H1 (cell line): ENCODE results near the gene TMC6. TPM values are rescaled to one million over a fixed set of nuclear protein-coding genes. Genes with fewer than 3 reads are reported as not detected.

Experiments
- CTCF ChIA-PET: fragments of 300-600 bp; sonication (Branson Sonifier 250); formaldehyde crosslinking; loops from one replicate; lab custom pipeline; 2021; ENCODE audit not compliant: partially characterized antibody; lab: Charles Lee
- POLR2A ChIA-PET: fragments of 300-600 bp; sonication (Branson Sonifier 250); formaldehyde crosslinking; loops from one replicate; lab custom pipeline; 2021; ENCODE audit warnings: inconsistent platforms; ENCODE audit not compliant: partially characterized antibody; lab: Charles Lee
- DNase-seq, 2 experiments: peaks; one replicate each; pipeline versions ENCODE4 v3.0.0 to v3.0.0-alpha.2; 2010 to 2022; ENCODE audit warnings: low spot score in 2 of 2, low read depth in 1 of 2, mixed read lengths in 1 of 2
- FAIRE-seq: peaks from 2 replicates; lab custom pipeline; 2011; peaks lifted over from hg19 to GRCh38; lab: Jason Lieb, UNC
- H2AFZ ChIP-seq: 2 replicates; pipeline ENCODE4 v1.8.1; 2012; ENCODE audit warnings: low read length, inconsistent platforms
- H2AK5ac ChIP-seq: 2 replicates; pipeline ENCODE4 v1.6.1; 2013; ENCODE audit warnings: low read depth, low read length
- H2BK120ac ChIP-seq: replicated peaks from 2 replicates; pipeline ENCODE3; 2013; ENCODE audit warnings: low read depth, low read length, inconsistent platforms
- H2BK12ac ChIP-seq: 2 replicates; pipeline ENCODE4 v1.6.1; 2013; ENCODE audit warnings: low read depth, low read length
- H2BK15ac ChIP-seq: 2 replicates; pipeline ENCODE4 v1.6.1; 2013; ENCODE audit warnings: low read length
- H2BK20ac ChIP-seq: 2 replicates; pipeline ENCODE4 v1.6.1; 2013; ENCODE audit warnings: low read length
- H2BK5ac ChIP-seq: 2 replicates; pipeline ENCODE4 v1.6.1; 2013; ENCODE audit warnings: low read depth, low read length
- H3K14ac ChIP-seq: 2 replicates; pipeline ENCODE4 v1.6.1; 2013; ENCODE audit warnings: inconsistent platforms; ENCODE audit not compliant: insufficient read length
- H3K18ac ChIP-seq: 2 replicates; pipeline ENCODE4 v1.6.1; 2013; ENCODE audit warnings: low read length; ENCODE audit errors: extremely low read depth
- H3K23ac ChIP-seq: 2 replicates; pipeline ENCODE4 v1.6.1; 2013; ENCODE audit warnings: inconsistent platforms; ENCODE audit not compliant: insufficient read length
- H3K23me2 ChIP-seq: 2 replicates; pipeline ENCODE4 v1.6.1; 2013; ENCODE audit warnings: low read depth, low read length
- H3K27ac ChIP-seq: 2 replicates; pipeline ENCODE4 v1.6.1; 2011; ENCODE audit warnings: low read depth, low read length, inconsistent platforms
- H3K27me3 ChIP-seq, 4 experiments: replicated peaks in 1 of 4; 1 replicate in 1 of 4; 2 replicates in 3 of 4; pipeline versions ENCODE4 v1.6.1 to v1.8.1; 2011 to 2013; ENCODE audit warnings: low read length in 3 of 4, mild to moderate bottlenecking in 3 of 4, inconsistent platforms in 2 of 4, mixed read lengths in 2 of 4, moderate library complexity in 1 of 4; ENCODE audit not compliant: control insufficient read depth in 3 of 4, insufficient read depth in 3 of 4; ENCODE audit errors: extremely low read depth in 1 of 4
- H3K36me3 ChIP-seq, 4 experiments: 2 replicates each; pipeline versions ENCODE4 v1.6.1 to v1.8.1; 2011 to 2013; ENCODE audit warnings: mild to moderate bottlenecking in 4 of 4, low read length in 3 of 4, moderate library complexity in 2 of 4, control low read depth in 1 of 4, inconsistent platforms in 1 of 4; ENCODE audit not compliant: insufficient read depth in 4 of 4, control insufficient read depth in 2 of 4
- H3K4ac ChIP-seq: replicated peaks from 2 replicates; pipeline ENCODE3; 2013; ENCODE audit warnings: low read length, low read depth, mixed read lengths, inconsistent platforms; ENCODE audit not compliant: insufficient read length
- H3K4me1 ChIP-seq, 4 experiments: replicated peaks in 1 of 4; 1 replicate in 1 of 4; 2 replicates in 3 of 4; pipeline versions ENCODE4 v1.6.1 to v1.8.1; 2011 to 2013; ENCODE audit warnings: low read length in 3 of 4, inconsistent platforms in 2 of 4, mixed read lengths in 1 of 4; ENCODE audit not compliant: insufficient read depth in 4 of 4, control insufficient read depth in 3 of 4
- H3K4me2 ChIP-seq, 2 experiments: 2 replicates each; pipeline versions ENCODE4 v1.6.1 to v1.8.1; 2011 to 2013; ENCODE audit warnings: low read depth in 2 of 2, low read length in 2 of 2, control low read depth in 1 of 2, inconsistent platforms in 1 of 2, mild to moderate bottlenecking in 1 of 2; ENCODE audit not compliant: insufficient read depth in 1 of 2
- H3K4me3 ChIP-seq, 4 experiments: fragments of 200-600, 300-600 bp in 1 of 4; sonication (generic), shearing (Covaris generic), sonication (Bioruptor Twin) in 1 of 4; 2 replicates each; pipeline versions ENCODE4 v1.5.1 to v1.8.1; 2011 to 2016; ENCODE audit warnings: low read length in 4 of 4, low read depth in 3 of 4, control low read depth in 2 of 4, inconsistent platforms in 2 of 4, mild to moderate bottlenecking in 2 of 4, mixed read lengths in 1 of 4, moderate library complexity in 1 of 4; ENCODE audit not compliant: insufficient read depth in 2 of 4; ENCODE audit errors: extremely low read depth in 1 of 4
- H3K56ac ChIP-seq: replicated peaks from 2 replicates; pipeline ENCODE3; 2013; ENCODE audit warnings: low read depth, mild to moderate bottlenecking, mixed read lengths, low read length, inconsistent platforms; ENCODE audit not compliant: insufficient read length
- H3K79me1 ChIP-seq: 2 replicates; pipeline ENCODE4 v1.6.1; 2013; ENCODE audit warnings: low read depth, low read length, control low read depth
- H3K79me2 ChIP-seq, 2 experiments: 2 replicates each; pipeline versions ENCODE4 v1.6.1 to v1.8.1; 2012 to 2013; ENCODE audit warnings: low read length in 2 of 2, mild to moderate bottlenecking in 2 of 2, inconsistent platforms in 1 of 2; ENCODE audit not compliant: insufficient read depth in 2 of 2, control insufficient read depth in 1 of 2
- H3K9ac ChIP-seq, 4 experiments: replicated peaks in 1 of 4; 1 replicate in 1 of 4; 2 replicates in 3 of 4; pipeline versions ENCODE4 v1.6.1 to v1.8.1; 2011 to 2013; ENCODE audit warnings: low read depth in 3 of 4, low read length in 3 of 4, control low read depth in 2 of 4, mild to moderate bottlenecking in 2 of 4, moderate library complexity in 2 of 4, inconsistent platforms in 1 of 4; ENCODE audit errors: extremely low read depth in 1 of 4
- H3K9me3 ChIP-seq, 2 experiments: 2 replicates each; pipeline versions ENCODE4 v1.6.1 to v1.8.1; 2012 to 2013; ENCODE audit warnings: mild to moderate bottlenecking in 2 of 2, moderate library complexity in 2 of 2, control low read depth in 1 of 2, inconsistent platforms in 1 of 2, low read depth in 1 of 2, low read length in 1 of 2, mixed read lengths in 1 of 2; ENCODE audit not compliant: insufficient read depth in 2 of 2
- H4K20me1 ChIP-seq, 2 experiments: replicated peaks in 1 of 2; 2 replicates each; pipeline versions ENCODE3 to v1.8.1; 2011 to 2013; ENCODE audit warnings: inconsistent platforms in 2 of 2, low read length in 2 of 2, mild to moderate bottlenecking in 1 of 2; ENCODE audit not compliant: insufficient read depth in 2 of 2, control insufficient read depth in 1 of 2
- H4K5ac ChIP-seq: 2 replicates; pipeline ENCODE4 v1.6.1; 2013; ENCODE audit warnings: low read length, low read depth, mixed read lengths, inconsistent platforms; ENCODE audit not compliant: insufficient read length
- H4K8ac ChIP-seq: 2 replicates; pipeline ENCODE4 v1.8.0; 2013; ENCODE audit warnings: mild to moderate bottlenecking, moderate library complexity, low read length, inconsistent platforms; ENCODE audit not compliant: insufficient read depth; ENCODE audit errors: extremely low read depth
- H4K91ac ChIP-seq: replicated peaks from 2 replicates; pipeline ENCODE3; 2013; ENCODE audit warnings: low read length, mixed read lengths, inconsistent platforms; ENCODE audit not compliant: insufficient read length
- BRCA1 ChIP-seq: IDR thresholded peaks from 2 replicates; pipeline ENCODE4 v1.6.1; 2012; ENCODE audit warnings: low read depth, low read length, improper control_type of control experiment
- CBX5 ChIP-seq: fragments of 300-800, 300-1000 bp; sonication (generic); IDR thresholded peaks from 2 replicates; pipeline ENCODE4 v1.7.1; 2016; ENCODE audit warnings: antibody characterized with exemption, low read length, low read depth
- CHD1 ChIP-seq: IDR thresholded peaks from 2 replicates; pipeline ENCODE4 v1.6.1; 2012; ENCODE audit warnings: low read depth, low read length, improper control_type of control experiment
- CREB1 ChIP-seq: IDR thresholded peaks from 2 replicates; pipeline ENCODE4 v1.6.1; 2012; ENCODE audit warnings: inconsistent platforms
- EZH2 ChIP-seq: fragments of 200-600 bp; sonication (generic); IDR thresholded peaks from 2 replicates; pipeline ENCODE4 v1.7.1; 2012; ENCODE audit warnings: low read depth, mild to moderate bottlenecking, moderate library complexity, low read length, inconsistent platforms; ENCODE audit not compliant: severe bottlenecking
- KDM4A ChIP-seq: IDR thresholded peaks from one replicate; pipeline ENCODE4 v1.7.1; 2012; ENCODE audit warnings: low read depth, mild to moderate bottlenecking, moderate library complexity, low read length, inconsistent platforms; ENCODE audit not compliant: severe bottlenecking
- NRF1 ChIP-seq: IDR thresholded peaks from 2 replicates; pipeline ENCODE4 v1.6.1; 2011; ENCODE audit warnings: mild to moderate bottlenecking, low read depth, low read length, improper control_type of control experiment
- PHF8 ChIP-seq: fragments of 200-600 bp; sonication (generic); conservative IDR thresholded peaks from 2 replicates; pipeline ENCODE4 v1.7.1; 2012; ENCODE audit warnings: low read depth, mild to moderate bottlenecking, inconsistent platforms, low read length, moderate library complexity
- RNF2 ChIP-seq: fragments of 200-900, 300-1000 bp; sonication (generic); IDR thresholded peaks from 2 replicates; pipeline ENCODE4 v1.7.1; 2016; ENCODE audit warnings: borderline replicate concordance, low read depth, mild to moderate bottlenecking, antibody characterized with exemption, low read length; ENCODE audit not compliant: poor library complexity, severe bottlenecking; ENCODE audit errors: missing control alignments
- SIN3A ChIP-seq, 2 experiments: IDR thresholded peaks in 1 of 2; conservative IDR thresholded peaks in 1 of 2; 2 replicates each; pipeline ENCODE4 v1.6.1; 2011 to 2012; ENCODE audit warnings: low read length in 2 of 2, improper control_type of control experiment in 1 of 2, low read depth in 1 of 2, mild to moderate bottlenecking in 1 of 2
- SP2 ChIP-seq: IDR thresholded peaks from 2 replicates; pipeline ENCODE4 v1.6.1; 2012; ENCODE audit warnings: mild to moderate bottlenecking, low read length, inconsistent platforms
- SP4 ChIP-seq: IDR thresholded peaks from 2 replicates; pipeline ENCODE4 v1.6.1; 2012; ENCODE audit warnings: low read length, inconsistent platforms
- TAF1 ChIP-seq: IDR thresholded peaks from 2 replicates; pipeline ENCODE4 v1.6.1; 2011; ENCODE audit warnings: mild to moderate bottlenecking, low read depth, low read length
- WGBS, 2 experiments: shearing (Covaris generic) in 1 of 2; methylation state at CpG; one replicate each; pipeline versions ENCODE4 v1.1.6 to v1.1.7; 2013 to 2015; ENCODE audit warnings: low lambda C conversion rate in 2 of 2, mixed read lengths in 2 of 2, inconsistent platforms in 1 of 2, low coverage in 1 of 2, missing lambda C conversion rate in 1 of 2; ENCODE audit not compliant: insufficient replicate concordance in 2 of 2, insufficient coverage in 1 of 2, insufficient read length in 1 of 2; ENCODE audit errors: extremely low coverage in 1 of 2, missing lambda C conversion rate in 1 of 2; 5-methylcytosine and 5-hydroxymethylcytosine counted together
- polyA plus RNA-seq, 7 experiments: library from polyadenylated mRNA; depleted of rRNA in 3 of 7; stranded (reverse) in 5 of 7; unstranded in 2 of 7; fragments of >200 nt in 5 of 7; fragments of 200-250 nt in 2 of 7; gene quantifications; 1 replicate in 5 of 7; 2 replicates in 1 of 7; 4 replicates in 1 of 7; pipeline versions ENCODE4 v1.2.1 to v1.2.3, GENCODE V29; 2011 to 2013; ENCODE audit warnings: missing spikeins in 2 of 7, mixed read lengths in 2 of 7
- total RNA-seq: library from RNA; stranded (reverse); fragmentation: NEBNext Ultra II Directional; extraction: Animal tissue kit (Norgen Biotek cat#: 25700); gene quantifications from 2 replicates; pipeline ENCODE4 v1.2.1, GENCODE V29; 2021

Gene TMC6
- total and polyA plus RNA-seq, 2 of the 8 experiments (the other 6 are each of a cell fraction or from before 2014, with no cell fraction given): 39.4 to 77.6 TPM

GRCh38 chr17:78103311-78103710 lies 25.2 kb downstream of the TMC6 start:
- no peak overlapping the region for H3K14ac ChIP-seq
- H3K56ac ChIP-seq: no peak overlapping the region
- no peak overlapping the region for H2AK5ac ChIP-seq
- no peaks in the 10 kb centered on the region for H3K23me2 ChIP-seq
- DNase-seq (no peak), FAIRE-seq (no peak)
- H3K23ac ChIP-seq: no peak overlapping the region
- H3K9me3 ChIP-seq: peaks cover 7 to 13% of the 10 kb centered on the region in 2 experiments; a peak in 3 of 4 replicates
- H4K91ac ChIP-seq: no peak overlapping the region
- no peak for TF ChIP-seq SIN3A (conservative IDR thresholded peaks at IDR 0.05 in 1 of 2, IDR thresholded peaks at IDR 0.05 in 1 of 2; ENCODE audit: low read depth in 1 of 2, low read length in 2 of 2)
- TF ChIP-seq CHD1: no peak
- TF ChIP-seq SP4: no peak
- no peak for TF ChIP-seq SP2
- no peak for TF ChIP-seq CREB1
- no peak for TF ChIP-seq KDM4A
- TF ChIP-seq CBX5: no peak
- no peak for TF ChIP-seq NRF1
- no peak for TF ChIP-seq EZH2
- TF ChIP-seq TAF1: no peak
- TF ChIP-seq RNF2: no peak
- TF ChIP-seq PHF8: no peak
- no peak for TF ChIP-seq BRCA1
- no peak overlapping the region for H3K4me3 ChIP-seq
- H2BK12ac ChIP-seq: no peak overlapping the region
- H3K36me3 ChIP-seq: peaks cover 7 to 60% (median 41%) of the 10 kb centered on the region in 4 experiments; a peak in 7 of 8 replicates
- no peaks in the 10 kb centered on the region for H3K4me1 ChIP-seq
- no peaks in the 10 kb centered on the region for H3K79me1 ChIP-seq
- no peak overlapping the region for H3K4ac ChIP-seq
- H2BK15ac ChIP-seq: no peak overlapping the region
- H3K9ac ChIP-seq: no peak overlapping the region
- H4K5ac ChIP-seq: no peak overlapping the region
- H2AFZ ChIP-seq: no peak overlapping the region
- no peak overlapping the region; the same call in 1 of the 2 replicates for H4K8ac ChIP-seq
- H2BK5ac ChIP-seq: no peak overlapping the region
- no peak overlapping the region for H2BK120ac ChIP-seq
- POLR2A ChIA-PET: interaction anchor here (0.8 kb wide), 1 partner anchor 38 kb away, joined by 3 read pairs; no protein-coding TSS in a partner anchor
- H4K20me1 ChIP-seq: peaks cover 0 to under 1% of the 10 kb centered on the region in 2 experiments
- no peaks in the 10 kb centered on the region for H3K27me3 ChIP-seq
- H3K18ac ChIP-seq: no peak overlapping the region
- H3K79me2 ChIP-seq: no peaks in the 10 kb centered on the region
- H3K4me2 ChIP-seq: no peak overlapping the region
- WGBS, 2 experiments: 80% methylated on average over 4 of the region's 4 CpGs; no CpG with 5 or more reads in 1 of the 2 experiments
- CTCF ChIA-PET: interaction anchor here (1.2 to 2.1 kb wide), 2 partner anchors 16 to 19 kb away, joined by 3 to 4 read pairs; no protein-coding TSS in a partner anchor
- H3K27ac ChIP-seq: no peak overlapping the region
- no peak overlapping the region for H2BK20ac ChIP-seq
